Measurements from ENCODE around the gene ZNF362. TPM values are rescaled to one million over a fixed set of nuclear protein-coding genes. Genes with fewer than 3 reads are reported as not detected.

Gene ZNF362
- total and polyA plus RNA-seq, 2 experiments from 2014 or later, result 11.0 to 12.9 TPM

DNA sequence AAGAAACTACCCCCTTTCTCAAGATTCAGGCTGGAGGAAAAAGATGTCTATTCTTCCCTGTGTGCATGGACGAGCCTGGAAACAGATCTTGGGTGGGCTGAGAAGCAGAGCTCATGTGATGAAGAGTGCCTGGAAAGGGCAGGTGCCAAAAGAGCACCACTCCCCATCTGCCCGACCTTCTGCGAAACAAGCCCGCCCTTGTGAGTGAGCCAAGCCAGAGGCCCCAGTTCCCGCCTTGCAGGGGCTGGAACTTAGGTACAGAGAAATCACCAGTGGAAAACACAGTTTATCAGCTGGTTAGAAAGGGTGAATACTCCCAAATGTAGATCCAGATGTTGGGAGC is 91.3 kb downstream of the ZNF362 start:
- peaks cover 47% of the 10 kb centered on the region for H3K4me1 Mint-ChIP-seq
- no peak overlapping the region for H3K4me2 ChIP-seq
- H3K27me3 ChIP-seq (ENCODE audit: insufficient read depth), result peaks cover 93% of the 10 kb centered on the region
- H2AFZ ChIP-seq, result no peak overlapping the region
- ATAC-seq, result no peak
- no peaks in the 10 kb centered on the region for H3K79me2 ChIP-seq (replicated peaks; ENCODE audit: insufficient read depth)
- DNase-seq (ENCODE audit: low spot score), result no peak
- no peak overlapping the region for H3K4me3 Mint-ChIP-seq
- H3K36me3 ChIP-seq (ENCODE audit: insufficient read depth), result no peaks in the 10 kb centered on the region
- peaks cover 32% of the 10 kb centered on the region for H4K20me1 ChIP-seq (replicated peaks; ENCODE audit: insufficient read depth)
- peaks cover 66% of the 10 kb centered on the region for H3K27me3 Mint-ChIP-seq (ENCODE audit: insufficient read depth, low read depth, poor library complexity)
- no peak overlapping the region for H3K27ac Mint-ChIP-seq
- no peak overlapping the region for H3K27ac ChIP-seq (ENCODE audit: low read depth)
- TF ChIP-seq, protein P1, sequence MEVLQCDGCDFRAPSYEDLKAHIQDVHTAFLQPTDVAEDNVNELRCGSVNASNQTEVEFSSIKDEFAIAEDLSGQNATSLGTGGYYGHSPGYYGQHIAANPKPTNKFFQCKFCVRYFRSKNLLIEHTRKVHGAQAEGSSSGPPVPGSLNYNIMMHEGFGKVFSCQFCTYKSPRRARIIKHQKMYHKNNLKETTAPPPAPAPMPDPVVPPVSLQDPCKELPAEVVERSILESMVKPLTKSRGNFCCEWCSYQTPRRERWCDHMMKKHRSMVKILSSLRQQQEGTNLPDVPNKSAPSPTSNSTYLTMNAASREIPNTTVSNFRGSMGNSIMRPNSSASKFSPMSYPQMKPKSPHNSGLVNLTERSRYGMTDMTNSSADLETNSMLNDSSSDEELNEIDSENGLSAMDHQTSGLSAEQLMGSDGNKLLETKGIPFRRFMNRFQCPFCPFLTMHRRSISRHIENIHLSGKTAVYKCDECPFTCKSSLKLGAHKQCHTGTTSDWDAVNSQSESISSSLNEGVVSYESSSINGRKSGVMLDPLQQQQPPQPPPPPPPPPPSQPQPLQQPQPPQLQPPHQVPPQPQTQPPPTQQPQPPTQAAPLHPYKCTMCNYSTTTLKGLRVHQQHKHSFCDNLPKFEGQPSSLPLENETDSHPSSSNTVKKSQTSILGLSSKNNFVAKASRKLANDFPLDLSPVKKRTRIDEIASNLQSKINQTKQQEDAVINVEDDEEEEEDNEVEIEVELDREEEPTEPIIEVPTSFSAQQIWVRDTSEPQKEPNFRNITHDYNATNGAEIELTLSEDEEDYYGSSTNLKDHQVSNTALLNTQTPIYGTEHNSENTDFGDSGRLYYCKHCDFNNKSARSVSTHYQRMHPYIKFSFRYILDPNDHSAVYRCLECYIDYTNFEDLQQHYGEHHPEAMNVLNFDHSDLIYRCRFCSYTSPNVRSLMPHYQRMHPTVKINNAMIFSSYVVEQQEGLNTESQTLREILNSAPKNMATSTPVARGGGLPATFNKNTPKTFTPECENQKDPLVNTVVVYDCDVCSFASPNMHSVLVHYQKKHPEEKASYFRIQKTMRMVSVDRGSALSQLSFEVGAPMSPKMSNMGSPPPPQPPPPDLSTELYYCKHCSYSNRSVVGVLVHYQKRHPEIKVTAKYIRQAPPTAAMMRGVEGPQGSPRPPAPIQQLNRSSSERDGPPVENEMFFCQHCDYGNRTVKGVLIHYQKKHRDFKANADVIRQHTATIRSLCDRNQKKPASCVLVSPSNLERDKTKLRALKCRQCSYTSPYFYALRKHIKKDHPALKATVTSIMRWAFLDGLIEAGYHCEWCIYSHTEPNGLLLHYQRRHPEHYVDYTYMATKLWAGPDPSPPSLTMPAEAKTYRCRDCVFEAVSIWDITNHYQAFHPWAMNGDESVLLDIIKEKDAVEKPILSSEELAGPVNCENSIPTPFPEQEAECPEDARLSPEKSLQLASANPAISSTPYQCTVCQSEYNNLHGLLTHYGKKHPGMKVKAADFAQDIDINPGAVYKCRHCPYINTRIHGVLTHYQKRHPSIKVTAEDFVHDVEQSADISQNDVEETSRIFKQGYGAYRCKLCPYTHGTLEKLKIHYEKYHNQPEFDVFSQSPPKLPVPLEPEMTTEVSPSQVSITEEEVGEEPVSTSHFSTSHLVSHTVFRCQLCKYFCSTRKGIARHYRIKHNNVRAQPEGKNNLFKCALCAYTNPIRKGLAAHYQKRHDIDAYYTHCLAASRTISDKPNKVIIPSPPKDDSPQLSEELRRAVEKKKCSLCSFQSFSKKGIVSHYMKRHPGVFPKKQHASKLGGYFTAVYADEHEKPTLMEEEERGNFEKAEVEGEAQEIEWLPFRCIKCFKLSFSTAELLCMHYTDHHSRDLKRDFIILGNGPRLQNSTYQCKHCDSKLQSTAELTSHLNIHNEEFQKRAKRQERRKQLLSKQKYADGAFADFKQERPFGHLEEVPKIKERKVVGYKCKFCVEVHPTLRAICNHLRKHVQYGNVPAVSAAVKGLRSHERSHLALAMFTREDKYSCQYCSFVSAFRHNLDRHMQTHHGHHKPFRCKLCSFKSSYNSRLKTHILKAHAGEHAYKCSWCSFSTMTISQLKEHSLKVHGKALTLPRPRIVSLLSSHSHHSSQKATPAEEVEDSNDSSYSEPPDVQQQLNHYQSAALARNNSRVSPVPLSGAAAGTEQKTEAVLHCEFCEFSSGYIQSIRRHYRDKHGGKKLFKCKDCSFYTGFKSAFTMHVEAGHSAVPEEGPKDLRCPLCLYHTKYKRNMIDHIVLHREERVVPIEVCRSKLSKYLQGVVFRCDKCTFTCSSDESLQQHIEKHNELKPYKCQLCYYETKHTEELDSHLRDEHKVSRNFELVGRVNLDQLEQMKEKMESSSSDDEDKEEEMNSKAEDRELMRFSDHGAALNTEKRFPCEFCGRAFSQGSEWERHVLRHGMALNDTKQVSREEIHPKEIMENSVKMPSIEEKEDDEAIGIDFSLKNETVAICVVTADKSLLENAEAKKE (CRISPR knock-in tag; IDR thresholded peaks at IDR 0.05), result no peak
- TF ChIP-seq CREB1 (CRISPR knock-in tag; IDR thresholded peaks at IDR 0.05; ENCODE audit: low read depth), result no peak
- TF ChIP-seq EZH2phosphoT487 (IDR thresholded peaks at IDR 0.05; ENCODE audit: unreplicated experiment), result no peak
- TF ChIP-seq STAT1 (IDR thresholded peaks at IDR 0.05; ENCODE audit: unreplicated experiment), result no peak
- TF ChIP-seq, protein P2, sequence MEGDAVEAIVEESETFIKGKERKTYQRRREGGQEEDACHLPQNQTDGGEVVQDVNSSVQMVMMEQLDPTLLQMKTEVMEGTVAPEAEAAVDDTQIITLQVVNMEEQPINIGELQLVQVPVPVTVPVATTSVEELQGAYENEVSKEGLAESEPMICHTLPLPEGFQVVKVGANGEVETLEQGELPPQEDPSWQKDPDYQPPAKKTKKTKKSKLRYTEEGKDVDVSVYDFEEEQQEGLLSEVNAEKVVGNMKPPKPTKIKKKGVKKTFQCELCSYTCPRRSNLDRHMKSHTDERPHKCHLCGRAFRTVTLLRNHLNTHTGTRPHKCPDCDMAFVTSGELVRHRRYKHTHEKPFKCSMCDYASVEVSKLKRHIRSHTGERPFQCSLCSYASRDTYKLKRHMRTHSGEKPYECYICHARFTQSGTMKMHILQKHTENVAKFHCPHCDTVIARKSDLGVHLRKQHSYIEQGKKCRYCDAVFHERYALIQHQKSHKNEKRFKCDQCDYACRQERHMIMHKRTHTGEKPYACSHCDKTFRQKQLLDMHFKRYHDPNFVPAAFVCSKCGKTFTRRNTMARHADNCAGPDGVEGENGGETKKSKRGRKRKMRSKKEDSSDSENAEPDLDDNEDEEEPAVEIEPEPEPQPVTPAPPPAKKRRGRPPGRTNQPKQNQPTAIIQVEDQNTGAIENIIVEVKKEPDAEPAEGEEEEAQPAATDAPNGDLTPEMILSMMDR (conservative IDR thresholded peaks at IDR 0.05; ENCODE audit: low read depth in 2 of 2), result no peak
- no peak for TF ChIP-seq NANOG (IDR thresholded peaks at IDR 0.05; ENCODE audit: borderline replicate concordance)
- TF ChIP-seq JUNB (IDR thresholded peaks at IDR 0.05; ENCODE audit: unreplicated experiment), result no peak
- TF ChIP-seq EZH2 (IDR thresholded peaks at IDR 0.05; ENCODE audit: low read depth, unreplicated experiment), result no peak
- TF ChIP-seq, protein P3, sequence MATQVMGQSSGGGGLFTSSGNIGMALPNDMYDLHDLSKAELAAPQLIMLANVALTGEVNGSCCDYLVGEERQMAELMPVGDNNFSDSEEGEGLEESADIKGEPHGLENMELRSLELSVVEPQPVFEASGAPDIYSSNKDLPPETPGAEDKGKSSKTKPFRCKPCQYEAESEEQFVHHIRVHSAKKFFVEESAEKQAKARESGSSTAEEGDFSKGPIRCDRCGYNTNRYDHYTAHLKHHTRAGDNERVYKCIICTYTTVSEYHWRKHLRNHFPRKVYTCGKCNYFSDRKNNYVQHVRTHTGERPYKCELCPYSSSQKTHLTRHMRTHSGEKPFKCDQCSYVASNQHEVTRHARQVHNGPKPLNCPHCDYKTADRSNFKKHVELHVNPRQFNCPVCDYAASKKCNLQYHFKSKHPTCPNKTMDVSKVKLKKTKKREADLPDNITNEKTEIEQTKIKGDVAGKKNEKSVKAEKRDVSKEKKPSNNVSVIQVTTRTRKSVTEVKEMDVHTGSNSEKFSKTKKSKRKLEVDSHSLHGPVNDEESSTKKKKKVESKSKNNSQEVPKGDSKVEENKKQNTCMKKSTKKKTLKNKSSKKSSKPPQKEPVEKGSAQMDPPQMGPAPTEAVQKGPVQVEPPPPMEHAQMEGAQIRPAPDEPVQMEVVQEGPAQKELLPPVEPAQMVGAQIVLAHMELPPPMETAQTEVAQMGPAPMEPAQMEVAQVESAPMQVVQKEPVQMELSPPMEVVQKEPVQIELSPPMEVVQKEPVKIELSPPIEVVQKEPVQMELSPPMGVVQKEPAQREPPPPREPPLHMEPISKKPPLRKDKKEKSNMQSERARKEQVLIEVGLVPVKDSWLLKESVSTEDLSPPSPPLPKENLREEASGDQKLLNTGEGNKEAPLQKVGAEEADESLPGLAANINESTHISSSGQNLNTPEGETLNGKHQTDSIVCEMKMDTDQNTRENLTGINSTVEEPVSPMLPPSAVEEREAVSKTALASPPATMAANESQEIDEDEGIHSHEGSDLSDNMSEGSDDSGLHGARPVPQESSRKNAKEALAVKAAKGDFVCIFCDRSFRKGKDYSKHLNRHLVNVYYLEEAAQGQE (IDR thresholded peaks at IDR 0.05; ENCODE audit: unreplicated experiment), result no peak
- TF ChIP-seq, protein P4, sequence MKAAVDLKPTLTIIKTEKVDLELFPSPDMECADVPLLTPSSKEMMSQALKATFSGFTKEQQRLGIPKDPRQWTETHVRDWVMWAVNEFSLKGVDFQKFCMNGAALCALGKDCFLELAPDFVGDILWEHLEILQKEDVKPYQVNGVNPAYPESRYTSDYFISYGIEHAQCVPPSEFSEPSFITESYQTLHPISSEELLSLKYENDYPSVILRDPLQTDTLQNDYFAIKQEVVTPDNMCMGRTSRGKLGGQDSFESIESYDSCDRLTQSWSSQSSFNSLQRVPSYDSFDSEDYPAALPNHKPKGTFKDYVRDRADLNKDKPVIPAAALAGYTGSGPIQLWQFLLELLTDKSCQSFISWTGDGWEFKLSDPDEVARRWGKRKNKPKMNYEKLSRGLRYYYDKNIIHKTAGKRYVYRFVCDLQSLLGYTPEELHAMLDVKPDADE (IDR thresholded peaks at IDR 0.05), result no peak
- no peak for TF ChIP-seq ZNF114 (CRISPR knock-in tag; IDR thresholded peaks at IDR 0.05)
- H3F3A ChIP-seq (replicated peaks; ENCODE audit: low read depth), result peaks cover 14% of the 10 kb centered on the region
- no peaks in the 10 kb centered on the region for H3K9me2 ChIP-seq (ENCODE audit: insufficient read depth)
- H3K36me3 Mint-ChIP-seq (ENCODE audit: low read depth), result no peaks in the 10 kb centered on the region; the same call in 2 of the 3 replicates
- H3K4me1 ChIP-seq (ENCODE audit: insufficient read depth), result peaks cover 29% of the 10 kb centered on the region
- no peaks in the 10 kb centered on the region for H3K9me3 Mint-ChIP-seq
- no peak overlapping the region for H3K4me3 ChIP-seq
